ENCODE data around the gene PARD3. TPM values are rescaled to one million over a fixed set of nuclear protein-coding genes. Genes with fewer than 3 reads are reported as not detected.
"Not testable (repeated sequence)": the region's sequence is repeated elsewhere in the genome, so short reads cannot be mapped to it uniquely, and the experiment has no call there.

Gene PARD3
- total RNA-seq, 2 donors from 2014 or later: 36.1 to 48.5 TPM

- no peak for TF ChIP-seq CTCF (IDR thresholded peaks at IDR 0.05)
- no peak for TF ChIP-seq POLR2A (IDR thresholded peaks at IDR 0.05)
- no peak for DNase-seq
- Histone ChIP-seq H3K4me1 (no peaks in the 10 kb centered on the region), H3K27me3 (no peaks in the 10 kb centered on the region), H3K4me3 (no peak overlapping the region), H3K9me3 (no peaks in the 10 kb centered on the region), H3K36me3 (replicated peaks in 1 of 2; ENCODE audit: insufficient read depth in 1 of 2, low read depth in 2 of 2) (no peaks in the 10 kb centered on the region), H3K27ac (no peak overlapping the region)
- 86 to 91% methylated on average over 4 of the region's 4 CpGs for WGBS, 2 donors
- intact Hi-C loops (cut with DNase I): no loop called here
- ATAC-seq: no peak
Measured at GRCh38 chr10:34444223-34445183, 370.6 kb downstream of the PARD3 start.

- H3K4me3 ChIP-seq; H3K36me3 ChIP-seq (replicated peaks in 1 of 2; ENCODE audit: insufficient read depth in 1 of 2, low read depth in 2 of 2); DNase-seq; intact Hi-C loops (cut with DNase I); ATAC-seq; H3K27ac ChIP-seq; H3K4me1 ChIP-seq; H3K27me3 ChIP-seq; H3K9me3 ChIP-seq: not testable (repeated sequence)
- 71 to 85% methylated on average over 4 of the region's 4 CpGs for WGBS, 2 donors
Measured at GRCh38 chr10:34439386-34439785, 375.7 kb downstream of the PARD3 start.

- Histone ChIP-seq H3K27me3 (no peaks in the 10 kb centered on the region), H3K36me3 (replicated peaks in 1 of 2; ENCODE audit: insufficient read depth in 1 of 2, low read depth in 2 of 2) (no peaks in the 10 kb centered on the region), H3K4me1 (no peaks in the 10 kb centered on the region), H3K9me3 (no peaks in the 10 kb centered on the region), H3K4me3 (no peak overlapping the region), H3K27ac (no peak overlapping the region)
- DNase-seq (no peak), ATAC-seq (no peak)
- 71 to 73% methylated on average over 4 of the region's 4 CpGs for WGBS, 2 donors
- intact Hi-C loops (cut with DNase I): no loop called here
- TF ChIP-seq POLR2A (IDR thresholded peaks at IDR 0.05) (no peak), CTCF (IDR thresholded peaks at IDR 0.05) (no peak)
Measured at GRCh38 chr10:34438741-34439140, 376.4 kb downstream of the PARD3 start.

- WGBS, 2 donors: 29 to 35% methylated on average over 5 of the region's 5 CpGs
- intact Hi-C loops (cut with DNase I): no loop called here
- H3K27me3 ChIP-seq: no peaks in the 10 kb centered on the region
- peak; percentile 31 to 70 (median 40) for DNase-seq
- no peak overlapping the region for H3K4me3 ChIP-seq
- no peaks in the 10 kb centered on the region for H3K9me3 ChIP-seq
- TF ChIP-seq POLR2A (IDR thresholded peaks at IDR 0.05) (no peak), CTCF (IDR thresholded peaks at IDR 0.05) (no peak)
- no peaks in the 10 kb centered on the region for H3K4me1 ChIP-seq
- no peaks in the 10 kb centered on the region for H3K36me3 ChIP-seq (replicated peaks in 1 of 2; ENCODE audit: insufficient read depth in 1 of 2, low read depth in 2 of 2)
- no peak overlapping the region for H3K27ac ChIP-seq
- no peak for ATAC-seq
Measured at GRCh38 chr10:34437906-34438305, 377.2 kb downstream of the PARD3 start.

- H3K27ac ChIP-seq: no peak overlapping the region
- peaks cover 7% of the 10 kb centered on the region for H3K4me1 ChIP-seq
- TF ChIP-seq POLR2A (IDR thresholded peaks at IDR 0.05) (no peak), CTCF (IDR thresholded peaks at IDR 0.05) (no peak)
- DNase-seq: peak in 1 of 4 donors; percentile 3
- H3K9me3 ChIP-seq: no peaks in the 10 kb centered on the region
- WGBS, 2 donors: 71 to 79% methylated on average over 2 of the region's 2 CpGs
- H3K27me3 ChIP-seq: no peaks in the 10 kb centered on the region
- intact Hi-C loops (cut with DNase I): no loop called here
- no peak overlapping the region for H3K4me3 ChIP-seq
- peak; percentile 15 for ATAC-seq
- H3K36me3 ChIP-seq (replicated peaks in 1 of 2; ENCODE audit: insufficient read depth in 1 of 2, low read depth in 2 of 2): no peaks in the 10 kb centered on the region
Measured at GRCh38 chr10:34434119-34434594, 380.9 kb downstream of the PARD3 start.
